NCI-H748 treated with DMSO at 0.1 percent for 48 hours (cell line): ENCODE data around the gene ZBTB24.

Experiments used
- DNase-seq: peaks from one replicate; lab custom pipeline; 2025; lab: John Stamatoyannopoulos, UW

ZBTB24 gene

GRCh38 chr6:109498052-109498451 is 15.0 kb upstream of the ZBTB24 start:
- no peak for DNase-seq

GRCh38 chr6:109496036-109496772 is 13.2 kb upstream of the ZBTB24 start:
- no peak for DNase-seq

GRCh38 chr6:109493865-109494264 is 10.8 kb upstream of the ZBTB24 start:
- no peak for DNase-seq

GRCh38 chr6:109491207-109491938 is 8.4 kb upstream of the ZBTB24 start:
- DNase-seq: no peak

GRCh38 chr6:109490713-109491112 is 7.7 kb upstream of the ZBTB24 start:
- DNase-seq: no peak

GRCh38 chr6:109488001-109488400 is 5.0 kb upstream of the ZBTB24 start:
- DNase-seq: no peak

GRCh38 chr6:109486068-109486467 is 3.0 kb upstream of the ZBTB24 start:
- no peak for DNase-seq

GRCh38 chr6:109485266-109485935 is 2.4 kb upstream of the ZBTB24 start:
- DNase-seq: no peak

- no peak for DNase-seq
These were observed 1.1 kb upstream of the ZBTB24 start for GRCh38 chr6:109484122-109484521.

- DNase-seq: no peak
These were observed 677 bp upstream of the ZBTB24 start for GRCh38 chr6:109483735-109484057.

- DNase-seq: no peak
These were observed 2.0 kb downstream of the ZBTB24 start for GRCh38 chr6:109480993-109481480.

- no peak for DNase-seq
These were observed 4.0 kb downstream of the ZBTB24 start for GRCh38 chr6:109478841-109479624.

GRCh38 chr6:109478222-109478805 is 4.7 kb downstream of the ZBTB24 start:
- DNase-seq: no peak

GRCh38 chr6:109477725-109478124 is 5.3 kb downstream of the ZBTB24 start:
- DNase-seq: no peak

- DNase-seq: no peak
These were observed 5.8 kb downstream of the ZBTB24 start for GRCh38 chr6:109477184-109477583.

- no peak for DNase-seq
These were observed 7.4 kb downstream of the ZBTB24 start for GRCh38 chr6:109475625-109476024.

GRCh38 chr6:109474995-109475394 is 8.0 kb downstream of the ZBTB24 start:
- DNase-seq: no peak

- no peak for DNase-seq
These were observed 9.9 kb downstream of the ZBTB24 start for GRCh38 chr6:109473120-109473519.

- DNase-seq: no peak
These were observed 10.7 kb downstream of the ZBTB24 start for GRCh38 chr6:109472132-109472995.

- no peak for DNase-seq
These were observed 11.8 kb downstream of the ZBTB24 start for GRCh38 chr6:109471105-109471810.
